Esophagus muscularis mucosa (tissue), 4 donors: Measurements from ENCODE around the gene DSCAM. TPM values are rescaled to one million over a fixed set of nuclear protein-coding genes. Genes with fewer than 3 reads are reported as not detected.

ENCODE experiments used
- DNase-seq: peaks from one replicate; pipeline ENCODE4 v3.0.0-alpha.2; 2017; ENCODE audit errors: extremely low spot score
- H3K27ac ChIP-seq, 4 donors: fragments of 200-600 bp; sonication (generic); replicated peaks in 1 of 4; 1 replicate in 3 of 4; 2 replicates in 1 of 4; pipeline ENCODE4 v1.5.1; 2016 to 2019; ENCODE audit warnings: mild to moderate bottlenecking in 1 of 4
- H3K27me3 ChIP-seq, 4 donors: fragments of 200-600 bp; sonication (generic); one replicate each; pipeline versions ENCODE4 v1.5.1 to v1.6.0; 2016 to 2019
- H3K36me3 ChIP-seq, 4 donors: fragments of 200-600 bp; sonication (generic); one replicate each; pipeline ENCODE4 v1.5.1; 2016 to 2019
- H3K4me1 ChIP-seq, 4 donors: fragments of 200-600 bp; sonication (generic); one replicate each; pipeline ENCODE4 v1.5.1; 2016 to 2019
- H3K4me3 ChIP-seq, 4 donors: fragments of 200-600 bp; sonication (generic); 1 replicate in 2 of 4; 2 replicates in 2 of 4; pipeline ENCODE4 v1.5.1; 2016 to 2019; ENCODE audit warnings: mild to moderate bottlenecking in 4 of 4, moderate library complexity in 1 of 4
- H3K9me3 ChIP-seq, 4 donors: fragments of 200-600 bp; sonication (generic); 1 replicate in 3 of 4; 2 replicates in 1 of 4; pipeline ENCODE4 v1.5.1; 2016 to 2019
- EP300 ChIP-seq: sonication (generic); formaldehyde crosslinking; IDR thresholded peaks from one replicate; pipeline ENCODE4 v1.6.1; 2017; ENCODE audit warnings: antibody characterized with exemption
- POLR2A ChIP-seq: fragments of 450-650 bp; IDR thresholded peaks from one replicate; pipeline ENCODE4 v1.6.1; 2017; ENCODE audit warnings: antibody characterized with exemption, moderate library complexity, mild to moderate bottlenecking, low read depth
- POLR2AphosphoS5 ChIP-seq, 2 donors: sonication (generic); formaldehyde crosslinking; IDR thresholded peaks; one replicate each; pipeline ENCODE4 v1.6.1; 2017; ENCODE audit warnings: antibody characterized with exemption in 2 of 2
- WGBS: methylation state at CpG from one replicate; pipeline ENCODE4 v1.1.5; 2018; 5-methylcytosine and 5-hydroxymethylcytosine counted together
- intact Hi-C: fragments of 100-400 bp; cut with DNase I; formaldehyde crosslinking; loops from one replicate; pipeline ENCODE4 v1.15.1; 2023
- total RNA-seq, 4 donors: library from RNA; depleted of rRNA; stranded (reverse); fragments of >200 nt; gene quantifications; one replicate each; pipeline versions ENCODE4 v1.1.0 to v1.2.1, GENCODE V29; 2016
- TF ChIP-seq, protein P1 (sequence below), 3 experiments: fragments of 200-600 bp in 2 of 3; fragments of 450-650 bp in 1 of 3; sonication (generic) in 2 of 3; IDR thresholded peaks; one replicate each; pipeline ENCODE4 v1.5.1; 2017 to 2019; ENCODE audit warnings: antibody characterized with exemption in 3 of 3, mild to moderate bottlenecking in 2 of 3, moderate library complexity in 1 of 3

DSCAM gene
- total RNA-seq, 4 donors from 2014 or later: 0.06 to 0.42 (median 0.17) TPM; not detected in 1

DNA sequence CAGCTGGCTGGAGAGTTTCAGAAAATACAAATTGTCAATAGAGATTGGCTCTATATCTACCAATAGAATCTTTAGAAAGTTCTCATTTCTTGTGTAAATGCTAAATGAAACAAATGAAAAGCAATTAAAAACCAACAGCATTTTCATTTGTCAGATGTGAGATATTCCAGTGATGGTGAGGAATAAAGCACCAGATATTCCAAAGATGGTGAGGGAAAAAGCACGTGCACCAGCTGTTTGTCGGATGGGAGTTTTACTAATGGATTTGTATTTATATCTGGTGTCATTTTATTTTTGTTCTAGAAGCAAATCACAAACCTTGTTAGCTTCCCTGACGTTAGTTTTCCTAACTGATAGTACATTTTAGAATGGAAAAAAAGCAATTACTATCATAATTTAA, 790.9 kb downstream of the DSCAM start:
- 72% methylated on average over 3 of the region's 3 CpGs for WGBS
- Histone ChIP-seq H3K4me1 (peaks cover 19 to 37% (median 36%) of the 10 kb centered on the region in 4 donors), H3K27ac (no peak overlapping the region), H3K4me3 (no peak overlapping the region), H3K9me3 (no peaks in the 10 kb centered on the region), H3K36me3 (no peaks in the 10 kb centered on the region), H3K27me3 (no peaks in the 10 kb centered on the region)
- intact Hi-C loops: loop anchor here (5.0 kb wide), 1 partner anchor 61 kb away; no protein-coding TSS in a partner anchor
- TF ChIP-seq, protein P1, sequence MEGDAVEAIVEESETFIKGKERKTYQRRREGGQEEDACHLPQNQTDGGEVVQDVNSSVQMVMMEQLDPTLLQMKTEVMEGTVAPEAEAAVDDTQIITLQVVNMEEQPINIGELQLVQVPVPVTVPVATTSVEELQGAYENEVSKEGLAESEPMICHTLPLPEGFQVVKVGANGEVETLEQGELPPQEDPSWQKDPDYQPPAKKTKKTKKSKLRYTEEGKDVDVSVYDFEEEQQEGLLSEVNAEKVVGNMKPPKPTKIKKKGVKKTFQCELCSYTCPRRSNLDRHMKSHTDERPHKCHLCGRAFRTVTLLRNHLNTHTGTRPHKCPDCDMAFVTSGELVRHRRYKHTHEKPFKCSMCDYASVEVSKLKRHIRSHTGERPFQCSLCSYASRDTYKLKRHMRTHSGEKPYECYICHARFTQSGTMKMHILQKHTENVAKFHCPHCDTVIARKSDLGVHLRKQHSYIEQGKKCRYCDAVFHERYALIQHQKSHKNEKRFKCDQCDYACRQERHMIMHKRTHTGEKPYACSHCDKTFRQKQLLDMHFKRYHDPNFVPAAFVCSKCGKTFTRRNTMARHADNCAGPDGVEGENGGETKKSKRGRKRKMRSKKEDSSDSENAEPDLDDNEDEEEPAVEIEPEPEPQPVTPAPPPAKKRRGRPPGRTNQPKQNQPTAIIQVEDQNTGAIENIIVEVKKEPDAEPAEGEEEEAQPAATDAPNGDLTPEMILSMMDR (IDR thresholded peaks at IDR 0.05): no peak
- TF ChIP-seq EP300: no peak
- no peak for DNase-seq

DNA sequence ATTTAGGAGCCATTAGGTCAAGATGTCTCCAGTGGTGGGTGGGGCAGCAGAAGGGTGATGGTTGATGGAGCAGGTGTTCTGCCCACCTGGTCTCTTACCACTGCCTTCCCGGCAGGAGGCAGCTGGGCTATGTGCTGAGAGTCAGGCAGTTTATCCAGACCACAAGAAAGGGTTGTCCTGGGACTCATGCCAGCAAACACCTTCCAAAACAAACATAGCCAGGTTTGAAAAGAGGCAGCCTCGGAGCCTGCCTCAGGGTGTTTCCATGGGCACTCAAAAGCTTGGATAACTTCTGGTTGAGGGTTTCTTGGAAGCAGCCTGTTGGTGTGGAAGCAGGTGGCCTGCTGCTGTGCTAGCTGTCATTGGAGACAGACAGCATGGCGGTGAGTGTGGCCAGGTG, 792.6 kb downstream of the DSCAM start:
- H3K9me3 ChIP-seq: no peaks in the 10 kb centered on the region
- peak overlapping the region; percentile 85 to 91 (median 88) for H3K27ac ChIP-seq
- H3K36me3 ChIP-seq: no peaks in the 10 kb centered on the region
- 35% methylated on average over 3 of the region's 3 CpGs for WGBS
- intact Hi-C loops: no loop called here
- DNase-seq: no peak
- H3K4me3 ChIP-seq: no peak overlapping the region
- no peaks in the 10 kb centered on the region for H3K27me3 ChIP-seq
- H3K4me1 ChIP-seq: peaks cover 19 to 51% (median 48%) of the 10 kb centered on the region in 4 donors
- no peak for TF ChIP-seq EP300
- no peak for TF ChIP-seq POLR2A
- TF ChIP-seq, protein P1 (IDR thresholded peaks at IDR 0.05): no peak
- peak; percentile 83 for TF ChIP-seq POLR2AphosphoS5 (IDR thresholded peaks at IDR 0.05)

DNA sequence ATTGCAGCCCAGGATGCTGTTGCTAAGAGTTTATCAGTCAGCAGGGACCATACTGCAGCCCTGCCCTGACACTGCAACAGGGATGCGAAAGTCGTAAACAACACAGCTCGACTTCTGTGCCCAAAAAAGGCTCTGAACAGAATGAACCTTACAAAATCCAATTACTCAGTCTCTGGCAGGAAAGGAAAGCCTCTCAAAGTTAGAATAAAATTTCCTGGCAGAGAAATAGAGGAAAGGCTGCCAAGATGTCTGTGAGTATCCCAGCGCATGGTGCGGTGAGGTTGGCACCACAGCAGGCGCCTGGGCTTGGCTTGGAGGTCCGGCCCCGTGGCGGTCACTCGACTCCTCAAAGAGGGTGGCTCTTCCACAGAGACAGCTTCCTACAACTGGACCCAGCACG, 794.0 kb downstream of the DSCAM start:
- Histone ChIP-seq H3K27ac (peak overlapping the region; percentile 85 to 91 (median 88)), H3K36me3 (no peaks in the 10 kb centered on the region), H3K4me1 (peaks cover 19 to 65% (median 62%) of the 10 kb centered on the region in 4 donors), H3K27me3 (no peaks in the 10 kb centered on the region), H3K4me3 (no peak overlapping the region), H3K9me3 (no peaks in the 10 kb centered on the region)
- TF ChIP-seq, protein P1 (IDR thresholded peaks at IDR 0.05): no peak
- TF ChIP-seq EP300: peak; percentile 62
- peak; percentile 75 for TF ChIP-seq POLR2AphosphoS5 (IDR thresholded peaks at IDR 0.05)
- intact Hi-C loops: no loop called here
- no peak for DNase-seq
- WGBS: 38% methylated on average over 11 of the region's 11 CpGs

DNA sequence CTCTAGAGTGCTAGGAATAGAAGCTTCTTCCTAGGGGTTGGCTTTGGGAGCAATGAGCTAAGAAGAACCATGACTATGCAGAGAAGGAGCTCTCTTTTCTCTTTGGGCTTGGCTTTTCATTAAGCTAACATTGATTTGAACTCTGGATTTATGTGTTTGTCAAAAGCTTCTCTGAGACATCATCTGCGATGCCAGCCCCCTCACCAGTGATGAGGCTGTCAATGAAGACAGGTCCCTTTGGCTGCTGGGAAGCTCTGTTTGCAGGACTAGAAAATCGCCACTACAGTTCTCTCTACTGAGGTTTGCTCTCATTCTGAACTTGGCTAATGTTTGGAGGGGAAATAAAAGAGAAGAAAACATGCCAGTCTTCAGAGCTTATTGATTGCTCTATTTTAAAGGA, 794.7 kb downstream of the DSCAM start:
- Histone ChIP-seq H3K4me1 (peaks cover 19 to 72% (median 69%) of the 10 kb centered on the region in 4 donors), H3K36me3 (no peaks in the 10 kb centered on the region), H3K4me3 (no peak overlapping the region), H3K27me3 (no peaks in the 10 kb centered on the region), H3K27ac (peak overlapping the region; percentile 85 to 91 (median 88)), H3K9me3 (no peaks in the 10 kb centered on the region)
- intact Hi-C loops: no loop called here
- DNase-seq: no peak
- 76% methylated on average over 2 of the region's 2 CpGs for WGBS
- TF ChIP-seq POLR2AphosphoS5 (IDR thresholded peaks at IDR 0.05) (no peak), POLR2A (no peak), EP300 (no peak)
- TF ChIP-seq, protein P1 (IDR thresholded peaks at IDR 0.05): no peak

DNA sequence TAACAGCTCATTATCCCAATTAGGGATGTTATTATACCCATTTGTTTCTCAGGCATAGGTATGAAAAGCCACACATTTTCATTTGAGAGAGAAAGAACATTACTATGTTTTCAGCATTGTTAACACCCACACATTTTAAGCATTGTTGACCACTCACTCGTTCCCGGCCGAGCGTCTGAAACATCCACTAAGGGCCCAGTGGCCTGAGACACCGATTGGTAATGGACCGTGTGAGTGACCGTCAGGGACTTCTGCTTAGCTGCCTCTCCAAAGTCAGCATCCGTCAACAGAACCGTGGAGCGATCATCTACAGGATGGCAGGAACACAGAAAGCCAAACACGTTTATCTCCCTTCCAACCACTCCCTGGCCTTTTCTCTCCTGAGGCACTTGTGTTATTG, 795.2 kb downstream of the DSCAM start:
- peaks cover 19 to 77% (median 73%) of the 10 kb centered on the region in 4 donors for H3K4me1 ChIP-seq
- intact Hi-C loops: no loop called here
- WGBS: 85% methylated on average over 11 of the region's 11 CpGs
- DNase-seq: no peak
- no peaks in the 10 kb centered on the region for H3K9me3 ChIP-seq
- no peaks in the 10 kb centered on the region for H3K36me3 ChIP-seq
- no peaks in the 10 kb centered on the region for H3K27me3 ChIP-seq
- H3K4me3 ChIP-seq: no peak overlapping the region
- TF ChIP-seq POLR2A (no peak), EP300 (no peak), POLR2AphosphoS5 (IDR thresholded peaks at IDR 0.05) (no peak)
- TF ChIP-seq, protein P1 (IDR thresholded peaks at IDR 0.05): no peak
- peak overlapping the region; percentile 85 to 91 (median 88) for H3K27ac ChIP-seq
